Lung (tissue), 12 donors: ENCODE measurements around the gene POC1B. TPM values are rescaled to one million over a fixed set of nuclear protein-coding genes. Genes with fewer than 3 reads are reported as not detected.
"Not testable (repeated sequence)": the region's sequence is repeated elsewhere in the genome, so short reads cannot be mapped to it uniquely, and the experiment has no call there.

Experiments
- ATAC-seq: fragments of 200-7000 bp; cut with Tn5 transposase; one replicate; pipeline ENCODE4 v1.9.1; 2020; ENCODE audit warnings: moderate number of reproducible peaks; ENCODE audit not compliant: insufficient read depth, low FRiP score
- DNase-seq, 3 donors: peaks; one replicate each; pipeline ENCODE4 v3.0.0-alpha.2; 2013 to 2017
- H3K27ac ChIP-seq, 2 donors: one replicate each; pipeline ENCODE4 v1.5.1; 2013; ENCODE audit warnings: mild to moderate bottlenecking in 2 of 2, moderate library complexity in 2 of 2, control low read depth in 1 of 2, inconsistent platforms in 1 of 2, low read depth in 1 of 2, low read length in 1 of 2
- H3K27me3 ChIP-seq, 3 donors: one replicate each; pipeline ENCODE4 v1.5.1; 2013; ENCODE audit warnings: low read length in 2 of 3; ENCODE audit not compliant: control insufficient read depth in 3 of 3, insufficient read depth in 3 of 3
- H3K36me3 ChIP-seq, 4 donors: one replicate each; pipeline ENCODE4 v1.5.1; 2013; ENCODE audit warnings: low read length in 4 of 4, mild to moderate bottlenecking in 1 of 4, moderate library complexity in 1 of 4; ENCODE audit not compliant: control insufficient read depth in 4 of 4, insufficient read depth in 4 of 4
- H3K4me1 ChIP-seq, 5 donors: one replicate each; pipeline ENCODE4 v1.5.1; 2013; ENCODE audit warnings: low read length in 5 of 5, mild to moderate bottlenecking in 2 of 5, moderate library complexity in 1 of 5; ENCODE audit not compliant: control insufficient read depth in 5 of 5, insufficient read depth in 5 of 5
- H3K4me3 ChIP-seq: one replicate; pipeline ENCODE4 v1.5.1; 2013; ENCODE audit warnings: mild to moderate bottlenecking, control low read depth, moderate library complexity
- H3K9ac ChIP-seq, 2 donors: one replicate each; pipeline ENCODE4 v1.5.1; 2013; ENCODE audit warnings: low read length in 2 of 2, control low read depth in 1 of 2; ENCODE audit not compliant: insufficient read depth in 1 of 2
- H3K9me3 ChIP-seq, 4 donors: one replicate each; pipeline ENCODE4 v1.5.1; 2013; ENCODE audit warnings: low read length in 3 of 4, mild to moderate bottlenecking in 1 of 4, moderate library complexity in 1 of 4; ENCODE audit not compliant: control insufficient read depth in 4 of 4, insufficient read depth in 3 of 4
- WGBS, 2 donors: extraction: QIAGEN DNeasy Blood & Tissue Kit; methylation state at CpG; one replicate each; pipeline ENCODE4 v1.1.7; 2013; 5-methylcytosine and 5-hydroxymethylcytosine counted together
- polyA plus RNA-seq, 2 donors: library from polyadenylated mRNA; stranded (reverse); fragments of 200-250 nt; gene quantifications; one replicate each; pipeline ENCODE4 v1.2.1, GENCODE V29; 2013
- total RNA-seq, 2 donors: library from RNA; depleted of rRNA in 1 of 2; stranded (reverse); fragments of >200 nt in 1 of 2; gene quantifications; one replicate each; pipeline ENCODE4 v1.2.1, GENCODE V29; 2014 to 2021
- TF ChIP-seq, protein P1 (sequence below): IDR thresholded peaks from 2 replicates; pipeline ENCODE4 v1.5.1; 2012; ENCODE audit warnings: mild to moderate bottlenecking; ENCODE audit errors: control extremely low read depth, extremely low read depth
- donor health status: control.
- donor health status: control.
- donor health status: Bipolar disorder and iron deficiency.
- donor health status: healthy.
- donor health status: DM: yes; HTN: yes; CAD: no.

Gene POC1B
- total and polyA plus RNA-seq, 4 donors: 6.9 to 32.6 (median 10.9) TPM

DNA sequence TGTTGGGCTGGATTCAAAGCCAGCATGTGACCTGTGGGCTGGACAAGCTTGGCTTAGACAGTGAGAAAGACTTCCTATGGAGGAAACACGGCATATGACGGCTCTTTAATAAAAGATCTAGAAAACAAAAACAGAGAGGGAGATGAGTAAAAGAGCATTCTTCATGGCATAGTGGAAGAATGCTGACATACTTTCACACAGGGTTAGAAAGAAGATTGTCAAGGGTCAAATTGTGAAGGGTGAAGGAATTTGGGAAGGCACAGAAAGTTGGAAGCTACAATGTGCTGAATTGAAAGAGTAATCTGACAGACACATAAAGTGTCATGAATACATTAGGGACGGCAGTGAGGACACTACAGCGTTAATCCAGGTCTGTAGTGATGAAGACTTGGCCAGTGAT is 64.7 kb downstream of the POC1B start:
- Histone ChIP-seq H3K9me3 (no peaks in the 10 kb centered on the region), H3K4me1 (peaks cover 0 to 16% (median 6%) of the 10 kb centered on the region in 5 donors), H3K4me3 (no peak overlapping the region), H3K27ac (peak overlapping the region in 1 of 2 donors; percentile 75), H3K27me3 (no peaks in the 10 kb centered on the region), H3K9ac (peak overlapping the region in 1 of 2 donors; percentile 74), H3K36me3 (peaks cover 0 to 3% (median 0%) of the 10 kb centered on the region in 4 donors)
- TF ChIP-seq, protein P1, sequence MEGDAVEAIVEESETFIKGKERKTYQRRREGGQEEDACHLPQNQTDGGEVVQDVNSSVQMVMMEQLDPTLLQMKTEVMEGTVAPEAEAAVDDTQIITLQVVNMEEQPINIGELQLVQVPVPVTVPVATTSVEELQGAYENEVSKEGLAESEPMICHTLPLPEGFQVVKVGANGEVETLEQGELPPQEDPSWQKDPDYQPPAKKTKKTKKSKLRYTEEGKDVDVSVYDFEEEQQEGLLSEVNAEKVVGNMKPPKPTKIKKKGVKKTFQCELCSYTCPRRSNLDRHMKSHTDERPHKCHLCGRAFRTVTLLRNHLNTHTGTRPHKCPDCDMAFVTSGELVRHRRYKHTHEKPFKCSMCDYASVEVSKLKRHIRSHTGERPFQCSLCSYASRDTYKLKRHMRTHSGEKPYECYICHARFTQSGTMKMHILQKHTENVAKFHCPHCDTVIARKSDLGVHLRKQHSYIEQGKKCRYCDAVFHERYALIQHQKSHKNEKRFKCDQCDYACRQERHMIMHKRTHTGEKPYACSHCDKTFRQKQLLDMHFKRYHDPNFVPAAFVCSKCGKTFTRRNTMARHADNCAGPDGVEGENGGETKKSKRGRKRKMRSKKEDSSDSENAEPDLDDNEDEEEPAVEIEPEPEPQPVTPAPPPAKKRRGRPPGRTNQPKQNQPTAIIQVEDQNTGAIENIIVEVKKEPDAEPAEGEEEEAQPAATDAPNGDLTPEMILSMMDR: no peak
- ATAC-seq: no peak
- WGBS, 2 donors: 50 to 63% methylated on average over 4 of the region's 4 CpGs
- peak in 2 of 3 donors; percentile 51 to 63 for DNase-seq

DNA sequence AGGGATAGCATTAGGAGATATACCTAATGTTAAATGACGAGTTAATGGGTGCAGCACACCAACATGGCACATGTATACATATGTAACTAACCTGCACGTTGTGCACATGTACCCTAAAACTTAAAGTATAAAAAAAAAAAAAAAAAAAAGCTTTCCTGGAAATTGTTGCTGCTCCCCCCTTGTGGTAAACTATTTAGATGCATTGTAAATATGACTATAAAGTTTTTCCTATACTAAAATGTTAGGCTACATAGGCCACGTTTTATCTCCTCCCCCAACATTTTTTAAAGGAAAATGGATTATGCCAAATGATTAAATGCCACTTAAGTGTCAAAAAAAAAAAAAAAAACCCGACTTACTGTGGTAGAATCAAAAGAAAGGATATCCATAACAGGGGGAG is 66.6 kb downstream of the POC1B start:
- H3K9ac ChIP-seq, H3K27ac ChIP-seq, ATAC-seq, H3K36me3 ChIP-seq, H3K27me3 ChIP-seq, H3K9me3 ChIP-seq, H3K4me3 ChIP-seq: not testable (repeated sequence)
- peaks cover 0 to 16% (median 4%) of the 10 kb centered on the region in 5 donors for H3K4me1 ChIP-seq
- DNase-seq: peak in 2 of 3 donors; percentile 58 to 60
- 47 to 57% methylated on average over 3 of the region's 4 CpGs for WGBS, 2 donors

DNA sequence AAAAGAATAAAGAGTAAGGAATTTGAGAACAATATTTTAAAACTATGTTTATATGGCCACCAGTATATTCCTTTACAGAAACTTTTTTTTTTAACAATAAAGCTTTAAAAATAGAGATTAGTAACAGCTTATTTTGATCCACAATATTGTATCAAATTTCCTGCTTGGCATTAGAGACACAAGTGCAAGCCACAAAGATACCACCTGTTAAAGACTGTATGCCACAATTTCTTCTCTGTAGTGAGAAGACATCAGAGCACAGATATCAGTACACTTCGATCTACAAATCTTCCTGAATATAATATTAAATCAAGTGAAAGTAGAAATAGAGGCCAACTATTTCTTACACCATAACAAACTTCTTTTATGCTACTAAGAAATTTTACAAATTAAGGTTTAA is 69.3 kb downstream of the POC1B start:
- 73 to 94% methylated on average over 1 of the region's 1 CpG for WGBS, 2 donors
- TF ChIP-seq, protein P1: no peak
- no peak for ATAC-seq
- Histone ChIP-seq H3K9ac (no peak overlapping the region), H3K27ac (no peak overlapping the region), H3K4me1 (peaks cover 0 to 38% (median 11%) of the 10 kb centered on the region in 5 donors), H3K27me3 (no peaks in the 10 kb centered on the region), H3K4me3 (no peak overlapping the region), H3K9me3 (no peaks in the 10 kb centered on the region), H3K36me3 (peaks cover 0 to 3% (median 0%) of the 10 kb centered on the region in 4 donors)
- no peak for DNase-seq

DNA sequence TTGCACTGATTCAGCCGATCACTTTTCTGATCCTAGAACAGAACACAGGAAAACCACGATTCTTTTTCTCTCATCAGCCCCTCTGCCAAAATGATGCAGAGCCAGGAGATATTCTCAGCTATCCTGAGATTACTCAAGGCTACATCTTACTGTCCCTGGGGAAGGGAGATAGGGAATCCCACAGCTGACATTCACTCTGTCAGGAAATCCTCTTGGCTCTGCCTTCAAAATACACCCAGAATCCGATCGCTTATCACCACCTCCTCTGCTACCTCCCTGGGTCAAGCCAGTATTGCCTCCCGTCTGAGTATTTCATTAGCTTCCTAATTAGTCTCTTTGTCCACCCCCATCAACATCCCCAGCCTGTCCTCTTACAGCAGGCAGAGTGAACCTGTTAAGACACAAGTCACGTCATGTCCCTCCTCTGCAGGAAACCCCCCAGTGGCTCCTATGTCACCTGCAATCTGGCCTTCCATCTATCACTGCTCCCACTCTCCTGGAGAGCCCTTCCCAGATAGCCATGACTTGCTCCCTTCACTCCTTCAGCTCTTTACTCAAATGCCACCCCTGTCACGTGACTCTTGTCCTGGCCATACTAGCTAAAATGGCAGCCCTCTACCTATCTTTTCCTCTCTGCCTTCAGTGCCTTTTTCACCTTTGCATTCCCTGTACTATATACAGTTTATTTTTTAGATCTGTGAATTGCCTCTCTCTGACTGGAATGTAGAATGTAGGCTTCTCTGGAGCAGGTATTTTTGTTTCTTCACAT is 71.6 kb downstream of the POC1B start:
- Histone ChIP-seq H3K27me3 (no peaks in the 10 kb centered on the region), H3K36me3 (peaks cover 0 to 3% (median 0%) of the 10 kb centered on the region in 4 donors), H3K27ac (peak overlapping the region in 1 of 2 donors; percentile 75), H3K9me3 (no peaks in the 10 kb centered on the region), H3K4me1 (peaks cover 3 to 47% (median 16%) of the 10 kb centered on the region in 5 donors), H3K4me3 (no peak overlapping the region), H3K9ac (peak overlapping the region in 1 of 2 donors; percentile 79)
- WGBS, 2 donors: 47 to 63% methylated on average over 7 of the region's 7 CpGs
- TF ChIP-seq, protein P1: no peak
- ATAC-seq: no peak
- peak in 1 of 3 donors; percentile 47 for DNase-seq
